NCI-H2227 (cell line): Measurements from ENCODE around the gene UBE2V1.
"Not testable (repeated sequence)": the region's sequence is repeated elsewhere in the genome, so short reads cannot be mapped to it uniquely, and the experiment has no call there.

ENCODE experiments used
- DNase-seq: peaks from one replicate; lab custom pipeline; 2025; ENCODE audit not compliant: unreplicated experiment; lab: John Stamatoyannopoulos, UW

Gene UBE2V1

DNA sequence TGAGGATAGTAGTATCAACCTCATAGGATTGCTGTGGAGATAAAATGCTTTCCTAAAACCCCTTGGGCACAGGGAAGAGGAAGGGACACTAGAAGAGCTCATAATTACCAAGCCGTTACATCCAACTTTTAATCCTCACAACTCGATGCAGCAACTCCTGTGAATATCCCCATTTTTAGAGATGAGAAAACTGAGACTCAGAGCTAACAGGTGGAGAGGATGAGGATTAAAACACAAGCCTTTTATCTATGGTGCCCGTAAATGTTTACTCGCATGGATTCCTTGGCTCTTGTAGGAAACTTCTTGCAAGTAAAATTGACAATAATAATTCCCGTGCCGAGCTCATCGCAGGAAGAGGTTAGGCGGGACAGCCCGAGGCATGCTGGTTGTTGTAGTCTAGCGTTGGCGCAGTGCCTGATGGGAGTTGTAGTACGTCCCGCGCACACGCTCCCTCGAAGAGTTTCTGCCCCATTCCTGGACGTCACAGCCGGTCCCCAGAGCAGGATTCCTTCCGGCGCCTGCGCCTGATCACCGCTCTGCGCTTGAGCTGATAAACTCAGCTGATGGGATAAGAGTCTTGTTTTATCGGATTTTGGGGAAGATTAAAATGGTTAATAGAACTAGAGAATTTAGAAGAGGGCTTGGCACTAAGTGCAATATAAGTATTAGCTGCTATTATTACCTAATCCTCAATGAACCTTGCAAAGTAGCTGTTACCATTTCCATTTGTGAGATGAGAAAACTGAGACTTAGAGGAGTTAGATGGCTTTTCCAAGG is 2.8 kb upstream of the UBE2V1 start:
- peak; percentile 94 for DNase-seq

DNA sequence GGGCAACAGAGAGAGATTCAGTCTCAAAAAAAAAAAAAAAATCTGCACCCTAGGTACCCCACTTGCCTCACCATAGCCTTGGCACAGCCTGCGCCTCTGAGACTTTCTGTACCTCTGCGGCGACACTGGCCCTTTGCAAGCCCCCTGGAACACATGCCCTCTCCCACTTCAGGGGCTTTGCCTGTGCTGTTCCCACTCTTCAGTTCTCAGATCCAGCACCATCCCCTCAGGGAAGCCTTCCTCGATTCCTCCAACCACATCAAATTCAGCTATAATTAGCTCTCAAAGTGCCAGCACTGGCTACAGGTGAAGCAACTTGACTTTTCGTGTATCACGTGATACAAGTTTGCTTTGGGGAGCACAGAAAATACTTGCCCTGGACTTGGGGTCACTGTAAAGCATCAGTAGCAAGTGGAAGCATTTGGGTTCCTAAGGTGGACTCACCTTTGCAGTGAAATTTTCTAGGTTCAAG is 2.1 kb upstream of the UBE2V1 start:
- no peak for DNase-seq

DNA sequence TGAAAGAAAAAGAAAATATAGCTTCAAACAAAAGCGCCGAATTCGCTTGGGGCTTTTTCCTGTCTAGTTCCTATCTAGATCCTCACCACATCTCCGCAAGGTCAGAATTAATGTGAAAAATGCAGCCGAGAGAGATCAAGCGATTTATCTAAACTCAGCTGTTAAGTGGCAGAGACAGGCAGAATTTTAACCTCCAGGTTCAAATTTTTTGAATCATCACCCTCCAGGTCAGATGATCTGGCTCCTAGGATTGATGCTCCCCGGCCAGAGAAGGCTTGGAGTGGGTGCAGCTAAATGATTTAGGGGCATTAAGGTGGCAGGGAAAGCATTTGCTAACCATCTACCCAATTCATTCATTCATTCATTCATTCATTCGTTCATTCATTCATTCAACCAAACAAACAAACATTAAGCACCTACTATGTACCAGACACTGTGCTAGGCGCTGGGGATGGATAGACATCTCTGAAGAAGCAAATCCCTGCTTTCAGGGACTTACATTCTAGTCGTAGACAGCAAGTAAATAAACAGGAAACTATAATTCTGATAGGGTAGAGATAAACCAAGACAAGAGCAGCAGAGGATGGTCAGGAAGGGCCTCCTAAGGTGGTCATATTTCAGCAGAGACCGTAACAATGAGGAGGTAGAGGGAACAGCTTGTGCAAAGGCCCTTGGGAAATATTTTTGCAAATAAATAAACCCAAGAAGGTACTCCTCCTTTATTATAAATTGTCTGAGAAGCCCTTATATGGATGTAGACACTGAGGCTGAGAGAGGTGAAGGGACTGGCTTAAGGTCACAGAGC is 672 bp upstream of the UBE2V1 start:
- no peak for DNase-seq

DNA sequence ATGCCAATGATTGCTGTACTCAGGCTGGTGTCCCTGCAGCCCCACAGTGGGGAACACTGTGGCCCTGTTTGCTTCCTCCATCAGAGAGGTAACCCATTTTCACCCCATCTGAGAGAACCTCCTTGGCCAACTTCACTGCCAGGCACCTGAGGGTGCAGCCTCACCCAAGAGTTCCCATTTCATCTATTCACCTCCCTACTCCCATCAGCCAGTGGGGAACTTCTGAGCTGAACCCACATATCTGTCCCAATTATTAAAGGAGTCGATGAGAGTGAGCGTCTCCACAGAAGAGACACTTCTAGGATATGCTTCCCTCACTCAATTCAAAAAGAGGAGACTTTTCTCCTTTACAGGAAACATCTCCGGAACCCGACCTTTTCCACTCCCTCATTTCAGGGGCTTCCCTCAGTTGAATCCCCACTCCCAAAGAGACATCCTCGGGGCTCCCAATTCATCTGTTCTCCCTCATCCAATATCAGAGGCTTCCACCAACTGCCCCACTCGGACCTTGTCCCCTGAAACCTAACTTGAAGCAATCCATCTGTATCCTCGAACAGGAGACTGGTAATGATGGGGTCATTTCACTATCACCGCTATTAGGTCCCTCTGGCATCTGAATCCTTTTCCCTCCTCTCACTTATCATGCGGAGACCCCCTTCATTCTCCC is 988 bp downstream of the UBE2V1 start:
- no peak for DNase-seq

DNA sequence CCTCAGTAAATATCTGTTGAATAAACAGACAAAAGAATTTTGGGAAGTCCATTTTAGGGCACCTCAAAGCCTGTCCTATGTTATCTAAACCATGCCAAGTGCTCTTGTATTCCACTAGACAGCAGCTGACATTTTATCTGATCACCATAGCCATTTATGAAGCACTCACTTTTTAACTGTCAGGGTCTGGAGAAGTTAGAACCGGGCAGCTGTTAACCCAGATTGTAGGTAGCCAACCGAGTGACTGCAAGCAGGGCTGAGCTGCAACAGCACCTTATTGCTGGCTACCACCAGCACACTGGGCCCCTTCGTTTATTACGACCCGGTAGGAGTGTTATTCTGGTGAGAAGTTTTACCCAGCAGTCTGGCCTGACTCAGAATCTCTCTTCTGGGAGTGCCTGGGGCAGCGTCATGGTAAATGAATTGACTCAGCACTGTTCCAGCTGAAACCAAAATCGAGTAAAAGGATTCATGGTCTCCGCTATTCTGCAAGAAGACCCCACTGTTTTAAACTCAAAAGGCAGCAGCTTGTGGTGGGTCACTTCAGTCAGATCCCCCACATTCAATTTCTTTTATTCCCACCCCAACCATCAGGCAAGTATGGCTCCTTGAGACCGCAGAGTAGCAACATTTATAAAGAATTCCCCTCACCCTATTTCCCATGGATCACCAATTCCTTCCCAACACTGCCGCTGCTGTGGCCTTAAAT is 1.7 kb downstream of the UBE2V1 start:
- DNase-seq = no peak

DNA sequence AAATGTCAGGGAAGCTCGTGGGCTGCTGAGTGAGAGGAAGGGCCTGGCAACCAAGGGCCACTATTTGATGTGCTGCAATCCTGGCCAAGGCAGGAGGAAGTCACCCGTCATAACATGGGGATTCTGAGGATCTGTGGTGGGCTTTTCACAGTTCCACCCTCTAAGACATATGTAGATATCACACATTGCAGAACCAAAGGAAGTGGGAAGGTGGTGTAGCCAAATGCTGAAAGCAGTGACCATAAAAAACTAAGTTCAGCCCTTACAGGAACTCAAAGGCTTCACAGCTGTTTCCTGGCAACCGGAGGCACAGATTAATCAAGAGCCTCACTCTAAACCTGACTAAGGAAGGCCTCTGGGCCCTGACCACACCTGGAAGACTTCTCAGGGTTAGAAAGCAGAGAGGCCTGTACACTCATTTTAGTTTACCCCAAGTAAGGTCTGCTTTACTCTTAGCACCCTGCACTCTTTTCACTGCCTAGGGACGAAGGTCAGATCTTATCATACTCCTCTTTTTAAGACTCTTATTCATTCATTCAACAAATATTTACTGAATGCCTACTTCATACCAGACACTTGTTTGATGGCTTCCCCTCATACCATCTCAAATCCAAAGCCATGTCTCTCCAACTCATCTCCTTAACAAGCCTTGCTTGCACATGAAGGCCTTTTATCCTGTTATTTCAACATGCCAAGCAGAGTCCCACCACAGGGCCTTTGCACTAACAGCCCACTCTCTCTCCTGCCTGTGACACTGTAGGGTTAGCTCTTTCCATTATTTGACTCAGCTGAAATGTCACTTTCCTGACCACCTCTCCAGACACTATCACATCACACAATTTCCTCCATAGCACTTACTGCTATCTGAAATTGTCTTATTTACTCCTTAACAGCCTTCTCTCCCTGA is 2.6 kb downstream of the UBE2V1 start:
- DNase-seq = no peak

DNA sequence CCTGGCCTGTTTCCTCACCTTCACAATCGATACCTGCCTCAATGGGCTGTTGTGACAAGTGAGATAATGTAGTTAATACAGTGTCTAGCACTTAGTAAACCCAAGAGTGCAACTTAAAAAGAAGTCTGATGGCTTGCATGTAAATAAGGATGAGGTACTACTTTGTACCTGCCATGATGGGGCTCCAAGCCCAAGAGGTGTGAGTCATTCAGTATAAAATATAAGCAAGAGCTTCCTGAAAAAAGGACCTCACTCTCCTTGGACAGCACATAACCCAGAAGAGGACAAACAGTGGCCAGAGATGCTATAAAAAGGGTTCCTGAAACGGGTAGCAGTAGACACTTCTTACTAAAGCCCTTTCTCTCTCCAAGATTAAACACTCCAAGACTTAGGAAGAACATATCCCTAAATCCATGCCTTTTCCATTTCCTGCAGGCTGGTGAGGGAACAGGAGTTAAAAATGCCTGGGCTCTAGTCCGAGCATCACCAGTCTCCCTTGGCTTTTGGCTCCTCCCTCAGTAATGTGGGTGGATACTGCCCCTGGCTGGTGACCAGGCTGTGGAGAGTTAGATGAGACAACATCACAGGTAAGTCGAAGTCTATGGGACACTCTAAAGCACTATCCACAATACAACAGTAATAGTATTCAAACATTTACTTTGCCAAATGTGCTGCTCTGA is 4.3 kb downstream of the UBE2V1 start:
- DNase-seq = no peak

DNA sequence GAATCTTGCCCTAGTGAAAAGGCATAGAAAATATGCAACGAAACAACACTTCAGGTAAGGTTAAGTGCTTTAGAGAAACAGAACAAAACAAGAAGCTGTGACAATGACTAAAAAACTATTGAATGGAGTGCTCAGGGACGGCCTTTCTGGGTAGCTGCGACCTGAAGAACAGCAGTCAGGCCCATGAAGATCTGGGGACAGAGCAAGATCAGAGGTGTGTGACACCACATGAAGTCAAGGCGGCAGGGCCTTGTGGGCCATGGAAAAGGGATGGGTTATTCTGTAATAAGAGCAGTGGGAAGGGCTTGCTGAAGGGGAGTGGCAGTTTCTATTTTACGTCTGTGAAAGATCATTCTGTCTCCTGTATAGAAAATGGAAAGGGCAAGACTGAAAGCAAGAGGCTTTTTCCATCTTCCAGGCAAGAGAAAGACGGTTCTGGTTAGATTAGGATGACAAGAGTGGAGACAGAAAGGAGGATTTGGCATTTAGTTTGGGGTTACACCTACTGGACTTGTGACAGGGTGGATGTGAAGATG is 5.1 kb downstream of the UBE2V1 start:
- DNase-seq = no peak

DNA sequence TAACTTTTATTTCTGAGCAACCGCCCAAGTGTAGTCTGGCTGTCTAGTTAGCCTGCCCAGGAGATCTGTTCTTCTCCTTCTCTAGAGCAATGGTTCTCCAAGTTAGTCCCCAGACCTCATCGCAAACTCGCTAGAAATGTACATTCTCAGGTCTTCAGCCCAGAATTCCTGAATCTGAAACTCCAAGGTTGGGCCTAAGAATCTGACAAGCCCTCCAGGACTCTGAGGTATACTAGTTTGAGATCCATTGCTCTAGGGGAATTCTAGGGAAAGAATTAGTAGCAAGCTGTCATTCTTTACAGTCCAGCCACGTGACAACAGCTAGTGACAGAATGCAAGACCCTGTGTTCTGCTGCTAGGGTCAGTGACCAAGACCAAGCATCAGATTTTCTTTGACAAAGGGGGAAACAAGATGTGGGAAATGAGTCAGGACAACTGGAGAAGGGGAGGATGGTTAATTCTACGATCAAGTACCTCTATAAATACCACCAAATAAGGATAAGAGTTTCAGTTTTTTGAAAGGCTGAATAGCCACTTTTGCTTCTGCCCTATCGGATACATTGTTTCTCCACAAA is 5.8 kb downstream of the UBE2V1 start:
- no peak for DNase-seq

DNA sequence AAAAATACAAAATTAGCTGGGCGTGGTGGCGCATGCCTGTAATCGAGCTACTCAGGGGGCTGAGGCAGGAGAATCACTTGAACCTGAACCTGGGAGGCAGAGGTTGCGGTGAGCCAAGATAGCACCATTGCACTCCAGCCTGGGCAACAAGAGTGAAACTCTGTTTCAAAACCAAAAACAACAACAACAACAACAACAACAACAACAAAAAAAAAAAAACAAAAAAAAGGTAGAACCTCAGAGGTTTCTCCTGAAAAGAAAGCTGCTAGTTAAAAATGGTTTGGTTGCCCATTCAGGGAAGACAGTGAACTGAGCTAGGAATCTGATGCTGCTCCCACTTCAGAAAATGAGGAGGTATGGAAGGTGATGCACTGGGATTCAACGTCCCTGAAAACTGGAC is 6.3 kb downstream of the UBE2V1 start:
- DNase-seq = not testable (repeated sequence)

DNA sequence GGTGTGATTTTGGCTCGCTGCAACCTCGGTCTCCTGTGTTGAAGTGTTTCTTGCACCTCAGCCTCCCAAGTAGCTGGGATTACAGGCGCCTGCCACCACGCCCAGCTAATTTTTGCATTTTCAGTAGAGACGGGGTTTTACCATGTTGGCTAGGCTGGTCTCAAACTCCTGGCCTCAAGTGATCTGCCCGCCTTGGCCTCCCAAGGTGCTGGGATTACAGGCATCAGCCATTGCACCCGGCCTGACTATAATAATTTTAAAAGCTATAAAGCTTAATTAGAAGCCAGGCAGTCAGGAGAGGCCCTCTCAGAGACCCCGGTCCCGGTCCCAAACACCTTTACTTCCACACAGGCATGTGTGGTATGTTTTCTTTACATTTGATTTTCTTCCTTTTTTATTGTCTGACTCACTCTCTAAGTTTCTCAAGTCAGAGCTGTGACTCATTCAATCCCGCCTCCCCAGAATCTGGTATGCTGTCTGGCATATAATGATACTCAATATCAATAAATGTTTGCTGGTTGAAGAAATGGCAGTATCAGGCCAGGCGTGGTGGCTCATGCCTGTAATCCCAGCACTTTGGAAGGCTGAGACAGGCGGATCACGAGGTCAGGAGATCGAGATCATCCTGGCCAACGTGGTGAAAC is 9.4 kb downstream of the UBE2V1 start:
- not testable (repeated sequence) for DNase-seq

DNA sequence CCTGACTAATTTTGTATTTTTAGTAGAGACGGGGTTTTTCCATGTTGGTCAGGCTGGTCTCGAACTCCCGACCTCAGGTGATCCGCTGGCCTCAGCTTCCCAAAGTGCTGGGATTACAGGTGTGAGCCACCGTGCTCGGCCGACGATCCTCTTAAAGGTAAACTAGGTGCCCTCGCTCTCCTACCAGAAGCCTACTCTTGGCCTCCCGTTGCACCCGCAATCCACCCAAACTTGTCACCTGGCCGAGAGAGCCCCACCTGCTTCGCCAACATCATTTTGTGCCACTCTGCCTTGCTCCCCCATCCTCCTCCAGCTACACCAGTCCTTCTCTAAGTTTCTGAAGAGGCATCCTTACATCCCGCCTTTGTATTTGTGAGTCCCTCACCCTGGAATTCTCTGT is 10.4 kb downstream of the UBE2V1 start:
- not testable (repeated sequence) for DNase-seq

DNA sequence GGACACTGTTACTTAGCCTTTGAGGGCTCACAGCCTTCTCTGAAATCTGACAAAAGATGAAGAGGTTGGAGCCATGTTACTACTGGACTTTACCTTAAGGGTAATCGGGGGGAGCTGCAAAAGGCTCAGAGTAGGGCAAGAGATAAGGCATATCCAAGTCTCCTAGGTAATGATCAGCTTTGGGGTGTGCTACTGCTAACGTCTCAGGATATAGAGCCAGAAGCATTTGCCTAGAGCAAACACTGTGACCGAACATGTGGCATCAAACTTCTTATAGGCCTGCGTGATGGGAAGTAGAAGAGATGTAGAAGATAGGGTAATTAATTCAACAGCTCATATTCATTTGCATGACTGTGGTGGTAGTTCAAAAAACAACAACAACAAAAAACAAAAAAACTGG is 11.1 kb downstream of the UBE2V1 start:
- no peak for DNase-seq

DNA sequence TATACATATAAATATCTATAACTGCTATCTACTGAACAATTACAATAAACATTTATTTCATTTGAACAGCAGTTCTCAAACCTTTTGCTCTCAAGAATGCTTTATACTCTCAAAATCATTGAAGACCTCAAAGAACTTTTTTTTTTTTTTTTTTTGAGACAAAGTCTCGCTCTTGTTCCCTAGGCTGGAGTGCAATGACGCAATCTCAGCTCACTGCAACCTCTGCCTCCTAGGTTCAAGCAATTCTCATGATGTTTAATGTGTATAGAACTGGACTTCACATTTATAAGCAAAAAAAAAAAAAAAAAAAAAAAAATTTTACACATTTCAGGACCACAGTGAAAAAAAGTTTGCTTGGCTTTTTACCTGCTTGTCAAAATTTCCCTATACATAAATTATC is 11.7 kb downstream of the UBE2V1 start:
- no peak for DNase-seq

DNA sequence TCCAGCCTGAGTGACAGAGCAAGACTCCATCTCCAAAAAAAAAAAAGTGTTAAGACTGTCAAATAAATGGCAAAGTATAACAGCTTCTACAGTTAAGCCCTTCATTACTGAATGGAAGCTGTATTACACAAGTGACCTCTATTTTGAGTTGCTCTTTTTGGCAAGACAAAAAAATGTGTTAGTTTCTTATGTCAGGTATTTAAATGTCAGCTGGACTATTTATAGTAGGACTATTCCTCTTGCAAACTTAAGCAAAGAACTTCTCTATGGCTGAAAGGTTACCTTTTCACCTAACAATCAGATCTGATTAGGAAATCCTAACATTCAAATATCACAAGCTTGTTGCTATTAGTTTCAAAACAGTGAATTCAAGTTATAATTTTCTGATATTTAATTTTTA is 12.4 kb downstream of the UBE2V1 start:
- DNase-seq = no peak

DNA sequence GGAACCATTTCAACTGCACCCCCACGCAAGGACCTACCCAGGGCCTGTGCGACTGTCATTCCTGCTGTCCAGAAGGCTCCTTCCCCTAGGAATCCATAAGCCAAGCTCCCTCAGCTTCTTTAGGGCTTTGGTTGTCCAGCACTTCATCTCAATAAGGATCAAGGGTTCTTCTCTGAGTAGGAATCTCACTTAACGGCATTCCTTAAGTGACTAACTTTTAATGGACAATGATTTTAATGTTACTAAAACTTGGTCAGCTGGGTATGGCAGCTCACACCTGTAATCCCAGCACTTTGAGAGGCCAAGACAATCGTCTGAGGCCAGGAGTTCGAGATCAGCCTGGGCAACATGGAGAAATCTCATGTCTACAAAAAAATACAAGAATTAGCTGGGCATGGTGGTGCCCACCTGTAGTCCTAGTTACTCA is 13.4 kb downstream of the UBE2V1 start:
- DNase-seq = no peak

DNA sequence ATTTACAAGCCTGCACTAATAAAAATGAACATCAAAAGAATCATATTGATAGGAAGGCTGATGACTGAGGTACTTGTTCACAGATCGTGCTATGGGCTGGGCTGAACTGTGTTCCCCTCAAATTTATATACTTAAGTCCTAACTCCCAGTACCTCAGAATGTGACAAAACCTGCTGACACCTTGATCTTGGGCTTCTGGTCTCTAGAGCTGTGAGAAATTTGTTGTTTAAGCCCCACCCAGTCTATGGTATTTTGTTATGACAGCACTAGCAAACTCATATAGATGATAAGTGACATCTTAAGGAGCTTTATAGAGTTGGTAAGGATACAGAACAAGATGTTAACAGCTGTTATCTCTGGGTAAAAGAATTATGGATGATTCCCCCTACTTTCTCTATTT is 13.8 kb downstream of the UBE2V1 start:
- DNase-seq = no peak

DNA sequence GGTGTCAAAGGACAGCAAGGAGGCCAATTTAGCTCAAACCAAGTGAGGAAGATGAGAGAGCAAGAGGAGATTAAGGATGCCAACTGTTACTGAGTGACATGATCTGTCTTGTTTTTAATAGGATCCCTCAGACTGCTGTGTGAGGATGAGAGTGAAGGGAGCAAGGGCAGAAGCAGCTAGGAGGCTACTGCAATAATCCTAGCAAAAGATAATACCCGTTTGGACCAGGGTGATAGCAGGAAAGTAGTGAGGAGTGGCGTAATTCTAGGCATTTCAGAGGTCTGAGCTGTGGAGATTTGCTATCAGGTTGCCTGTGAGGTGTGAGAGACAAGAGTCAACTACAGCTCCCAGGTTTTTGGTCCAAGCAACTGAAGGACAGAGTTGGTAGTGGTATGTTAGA is 14.7 kb downstream of the UBE2V1 start:
- DNase-seq = no peak
